Uterus (tissue), 2 donors: ENCODE results near the gene CDK19.

Experiments
- POLR2A ChIP-seq, 2 donors: fragments of 450-650 bp; IDR thresholded peaks; one replicate each; pipeline ENCODE4 v1.6.1; 2016; ENCODE audit warnings: antibody characterized with exemption in 2 of 2, mild to moderate bottlenecking in 1 of 2, moderate library complexity in 1 of 2
- TF ChIP-seq, protein P1 (sequence below), 4 experiments: fragments of 200-600 bp in 2 of 4; fragments of 450-650 bp in 2 of 4; sonication (generic) in 2 of 4; IDR thresholded peaks; one replicate each; pipeline ENCODE4 v1.5.1; 2016 to 2019; ENCODE audit warnings: antibody characterized with exemption in 4 of 4, mild to moderate bottlenecking in 2 of 4, moderate library complexity in 1 of 4

DNA sequence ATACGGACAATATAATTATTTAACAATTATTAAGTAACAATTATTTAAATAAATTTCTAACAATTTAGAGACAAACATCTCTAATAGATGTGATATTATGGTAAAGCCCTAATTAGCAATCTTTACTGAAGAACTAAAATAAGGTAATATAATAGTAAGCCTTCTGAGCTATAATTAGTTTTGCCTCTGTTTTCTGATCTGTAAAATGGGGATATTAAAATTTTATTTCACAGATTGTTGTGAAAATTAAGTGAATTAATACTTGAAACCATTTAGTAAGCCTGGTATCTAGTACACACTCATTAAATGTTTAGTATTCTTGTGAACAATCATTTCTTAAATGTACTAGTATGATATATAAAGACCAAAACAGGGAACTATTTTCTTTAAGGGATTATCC, 70.3 kb downstream of the CDK19 start:
- TF ChIP-seq, protein P1, sequence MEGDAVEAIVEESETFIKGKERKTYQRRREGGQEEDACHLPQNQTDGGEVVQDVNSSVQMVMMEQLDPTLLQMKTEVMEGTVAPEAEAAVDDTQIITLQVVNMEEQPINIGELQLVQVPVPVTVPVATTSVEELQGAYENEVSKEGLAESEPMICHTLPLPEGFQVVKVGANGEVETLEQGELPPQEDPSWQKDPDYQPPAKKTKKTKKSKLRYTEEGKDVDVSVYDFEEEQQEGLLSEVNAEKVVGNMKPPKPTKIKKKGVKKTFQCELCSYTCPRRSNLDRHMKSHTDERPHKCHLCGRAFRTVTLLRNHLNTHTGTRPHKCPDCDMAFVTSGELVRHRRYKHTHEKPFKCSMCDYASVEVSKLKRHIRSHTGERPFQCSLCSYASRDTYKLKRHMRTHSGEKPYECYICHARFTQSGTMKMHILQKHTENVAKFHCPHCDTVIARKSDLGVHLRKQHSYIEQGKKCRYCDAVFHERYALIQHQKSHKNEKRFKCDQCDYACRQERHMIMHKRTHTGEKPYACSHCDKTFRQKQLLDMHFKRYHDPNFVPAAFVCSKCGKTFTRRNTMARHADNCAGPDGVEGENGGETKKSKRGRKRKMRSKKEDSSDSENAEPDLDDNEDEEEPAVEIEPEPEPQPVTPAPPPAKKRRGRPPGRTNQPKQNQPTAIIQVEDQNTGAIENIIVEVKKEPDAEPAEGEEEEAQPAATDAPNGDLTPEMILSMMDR (IDR thresholded peaks at IDR 0.05): no peak
- TF ChIP-seq POLR2A (IDR thresholded peaks at IDR 0.05): no peak
